SH-SY5Y (cell line): ENCODE results near the gene MEI1.

Experiments used
- GATA2 ChIP-seq: IDR thresholded peaks from 2 replicates; pipeline ENCODE4 v1.6.1; 2011; ENCODE audit warnings: mild to moderate bottlenecking, low read depth, low read length
- GATA3 ChIP-seq: IDR thresholded peaks from 2 replicates; pipeline ENCODE4 v1.6.1; 2011; ENCODE audit warnings: low read depth, mild to moderate bottlenecking, low read length, moderate library complexity

DNA sequence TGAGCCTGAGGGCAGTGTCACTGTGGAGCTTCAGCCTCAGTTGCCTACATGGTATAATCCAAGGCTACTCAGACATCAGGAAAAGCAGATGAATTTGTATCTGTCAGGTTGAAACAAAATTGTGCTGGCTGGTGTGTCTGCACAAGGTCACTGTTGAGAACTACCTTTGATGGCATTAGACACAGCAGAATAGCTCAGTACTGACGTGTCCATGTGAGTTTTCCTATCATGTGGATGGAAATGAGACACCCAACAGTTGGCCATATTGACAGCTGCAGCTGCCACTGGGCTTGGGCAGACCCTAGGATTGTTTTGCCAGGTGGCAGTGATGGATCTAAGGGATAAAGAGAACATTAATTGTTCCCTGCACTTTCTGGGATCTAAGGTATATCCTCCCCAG is 116.9 kb downstream of the MEI1 start:
- no peak for TF ChIP-seq GATA3
- no peak for TF ChIP-seq GATA2
